Measurements from ENCODE around the gene C1GALT1. TPM values are rescaled to one million over a fixed set of nuclear protein-coding genes. Genes with fewer than 3 reads are reported as not detected.

The C1GALT1 gene
- polyA plus RNA-seq, 3 donors, result 12.5 to 47.7 (median 45.1) TPM

DNA sequence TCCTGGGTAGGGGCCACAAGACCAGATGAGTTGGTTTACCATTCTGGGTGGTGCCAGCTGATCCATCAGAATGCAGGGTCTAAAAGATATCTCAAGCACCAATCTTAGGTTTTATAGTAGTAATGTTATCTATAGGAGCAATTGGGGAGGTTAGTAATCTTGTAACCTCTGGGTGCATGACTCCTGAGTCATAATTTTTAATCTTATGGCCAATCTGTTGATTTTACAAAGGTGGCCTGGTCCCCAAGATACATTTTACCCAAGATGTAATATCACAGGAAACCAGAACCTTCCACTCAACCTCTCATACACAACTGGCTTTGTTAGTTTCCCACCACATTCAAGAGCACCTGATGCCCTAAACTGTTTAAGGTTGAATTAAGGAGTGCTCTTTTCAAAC lies 79.5 kb downstream of the C1GALT1 start:
- H3K9me3 Mint-ChIP-seq, result peaks cover 0 to 3% (median 0%) of the 10 kb centered on the region in 7 donors
- no peak for DNase-seq
- Histone ChIP-seq H3K27me3 (ENCODE audit: control insufficient read depth in 2 of 2, insufficient read depth in 2 of 2, low read length in 2 of 2) (no peaks in the 10 kb centered on the region), H2AFZ (ENCODE audit: insufficient read depth, low read depth, low read length, poor library complexity, severe bottlenecking) (no peak overlapping the region), H3K36me3 (replicated peaks in 1 of 2; ENCODE audit: control insufficient read depth in 1 of 2, insufficient read depth in 2 of 2, low read length in 2 of 2) (no peaks in the 10 kb centered on the region), H3K9me3 (replicated peaks in 1 of 2; ENCODE audit: control insufficient read depth in 1 of 2, insufficient read depth in 1 of 2, low read length in 2 of 2) (no peaks in the 10 kb centered on the region), H3K4me2 (replicated peaks; ENCODE audit: extremely low read depth, low read length, poor library complexity, severe bottlenecking) (no peak overlapping the region), H3K4me3 (replicated peaks in 1 of 3; ENCODE audit: low read depth in 2 of 3, low read length in 3 of 3) (no peak overlapping the region), H3K27ac (ENCODE audit: low read depth in 1 of 2, low read length in 2 of 2) (no peak overlapping the region), H3K4me1 (ENCODE audit: control insufficient read depth in 1 of 2, insufficient read depth in 2 of 2, low read length in 2 of 2) (peaks cover 37 to 42% of the 10 kb centered on the region in 2 donors), H4K20me1 (ENCODE audit: insufficient read depth, low read length) (no peaks in the 10 kb centered on the region), H3K79me2 (ENCODE audit: insufficient read depth, low read length) (no peaks in the 10 kb centered on the region), H3K9ac (ENCODE audit: insufficient read depth, low read length, poor library complexity, severe bottlenecking) (no peak overlapping the region)
- peaks cover 0 to 2% (median 2%) of the 10 kb centered on the region in 3 donors for H3K27me3 Mint-ChIP-seq (ENCODE audit: low read depth in 3 of 3)
- peaks cover 0 to 3% of the 10 kb centered on the region in 2 donors for H3K36me3 Mint-ChIP-seq
- peaks cover 35% of the 10 kb centered on the region for H3K4me1 Mint-ChIP-seq
- intact Hi-C loops (cut with micrococcal nuclease), result no loop called here
- TF ChIP-seq, protein P1, sequence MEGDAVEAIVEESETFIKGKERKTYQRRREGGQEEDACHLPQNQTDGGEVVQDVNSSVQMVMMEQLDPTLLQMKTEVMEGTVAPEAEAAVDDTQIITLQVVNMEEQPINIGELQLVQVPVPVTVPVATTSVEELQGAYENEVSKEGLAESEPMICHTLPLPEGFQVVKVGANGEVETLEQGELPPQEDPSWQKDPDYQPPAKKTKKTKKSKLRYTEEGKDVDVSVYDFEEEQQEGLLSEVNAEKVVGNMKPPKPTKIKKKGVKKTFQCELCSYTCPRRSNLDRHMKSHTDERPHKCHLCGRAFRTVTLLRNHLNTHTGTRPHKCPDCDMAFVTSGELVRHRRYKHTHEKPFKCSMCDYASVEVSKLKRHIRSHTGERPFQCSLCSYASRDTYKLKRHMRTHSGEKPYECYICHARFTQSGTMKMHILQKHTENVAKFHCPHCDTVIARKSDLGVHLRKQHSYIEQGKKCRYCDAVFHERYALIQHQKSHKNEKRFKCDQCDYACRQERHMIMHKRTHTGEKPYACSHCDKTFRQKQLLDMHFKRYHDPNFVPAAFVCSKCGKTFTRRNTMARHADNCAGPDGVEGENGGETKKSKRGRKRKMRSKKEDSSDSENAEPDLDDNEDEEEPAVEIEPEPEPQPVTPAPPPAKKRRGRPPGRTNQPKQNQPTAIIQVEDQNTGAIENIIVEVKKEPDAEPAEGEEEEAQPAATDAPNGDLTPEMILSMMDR (IDR thresholded peaks at IDR 0.05), result no peak
- no peak overlapping the region for H3K27ac Mint-ChIP-seq
- no peak overlapping the region for H3K4me3 Mint-ChIP-seq

DNA sequence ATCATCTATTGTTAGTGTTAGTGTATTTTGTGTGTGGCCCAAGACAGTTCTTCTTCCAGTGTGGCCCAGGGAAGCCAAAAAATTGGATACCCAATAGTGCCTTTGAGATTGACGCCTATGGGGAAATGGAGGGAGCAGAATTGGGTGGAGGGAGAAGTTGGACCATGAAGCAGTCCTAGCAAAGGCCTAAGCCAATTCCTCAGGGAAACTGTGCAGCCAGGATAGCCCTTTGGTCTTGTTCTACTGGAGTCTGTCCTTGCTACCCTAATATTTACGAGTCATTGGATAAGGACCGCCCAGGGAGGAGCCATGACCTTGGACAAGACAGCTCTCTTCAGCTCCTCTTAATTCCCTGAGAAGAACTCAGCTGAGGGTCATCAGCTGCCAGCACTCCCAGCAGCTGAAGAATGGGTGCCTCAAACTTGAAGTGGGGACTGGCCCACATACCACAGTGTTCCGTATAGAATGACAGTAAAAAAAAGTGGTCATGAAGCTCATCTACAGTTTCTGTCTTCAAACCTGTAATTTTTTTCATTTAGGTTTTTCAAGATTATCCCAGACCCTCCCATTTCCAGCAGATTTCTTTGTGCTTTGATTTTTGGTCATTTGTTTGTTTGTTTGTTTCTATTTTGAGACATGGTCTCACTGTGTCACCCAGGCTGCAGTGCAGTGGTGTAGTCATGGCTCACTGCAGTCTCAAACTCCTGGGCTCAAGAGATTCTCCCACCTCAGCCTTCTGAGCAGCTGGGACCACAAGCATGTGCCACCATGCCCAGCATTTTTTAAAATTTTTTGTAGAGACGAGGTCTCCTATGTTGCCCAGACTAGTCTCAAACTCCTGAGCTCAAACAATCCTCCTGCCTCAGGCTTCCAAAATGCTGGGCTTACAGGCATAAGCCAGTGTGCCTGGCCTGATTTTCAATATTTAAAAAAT lies 81.2 kb downstream of the C1GALT1 start:
- Histone ChIP-seq H3K4me1 (ENCODE audit: control insufficient read depth in 1 of 2, insufficient read depth in 2 of 2, low read length in 2 of 2) (peaks cover 21 to 25% of the 10 kb centered on the region in 2 donors), H3K4me3 (replicated peaks in 1 of 3; ENCODE audit: low read depth in 2 of 3, low read length in 3 of 3) (no peak overlapping the region), H3K79me2 (ENCODE audit: insufficient read depth, low read length) (no peaks in the 10 kb centered on the region), H3K9me3 (replicated peaks in 1 of 2; ENCODE audit: control insufficient read depth in 1 of 2, insufficient read depth in 1 of 2, low read length in 2 of 2) (no peaks in the 10 kb centered on the region), H4K20me1 (ENCODE audit: insufficient read depth, low read length) (no peaks in the 10 kb centered on the region), H3K27me3 (ENCODE audit: control insufficient read depth in 2 of 2, insufficient read depth in 2 of 2, low read length in 2 of 2) (no peaks in the 10 kb centered on the region), H2AFZ (ENCODE audit: insufficient read depth, low read depth, low read length, poor library complexity, severe bottlenecking) (no peak overlapping the region), H3K4me2 (replicated peaks; ENCODE audit: extremely low read depth, low read length, poor library complexity, severe bottlenecking) (no peak overlapping the region), H3K27ac (ENCODE audit: low read depth in 1 of 2, low read length in 2 of 2) (no peak overlapping the region), H3K36me3 (replicated peaks in 1 of 2; ENCODE audit: control insufficient read depth in 1 of 2, insufficient read depth in 2 of 2, low read length in 2 of 2) (no peaks in the 10 kb centered on the region), H3K9ac (ENCODE audit: insufficient read depth, low read length, poor library complexity, severe bottlenecking) (no peak overlapping the region)
- TF ChIP-seq, protein P1 (IDR thresholded peaks at IDR 0.05), result no peak
- Mint-ChIP-seq H3K27ac (peak overlapping the region in 1 of 7 donors; percentile 46), H3K9me3 (peaks cover 0 to 4% (median 0%) of the 10 kb centered on the region in 7 donors), H3K36me3 (peaks cover 0 to 2% of the 10 kb centered on the region in 2 donors), H3K4me1 (peaks cover 23% of the 10 kb centered on the region), H3K27me3 (ENCODE audit: low read depth in 3 of 3) (peaks cover 0 to 2% (median 2%) of the 10 kb centered on the region in 3 donors), H3K4me3 (no peak overlapping the region)
- no peak for DNase-seq
- 98% methylated on average over 4 of the region's 5 CpGs for WGBS (ENCODE audit: insufficient coverage)
- intact Hi-C loops (cut with micrococcal nuclease), result no loop called here
